ENCODE measurements around the gene DPYSL3.

DPYSL3 gene

GRCh38 chr5:147539053-147539452 is 29.2 kb upstream of the DPYSL3 start:
- no peaks in the 10 kb centered on the region for H3F3A ChIP-seq (ENCODE audit: insufficient read depth)
- no peak overlapping the region for H3K27ac ChIP-seq (ENCODE audit: low read depth, low read length)
- no peak for TF ChIP-seq EZH2phosphoT487 (conservative IDR thresholded peaks at IDR 0.05; ENCODE audit: low read length)
- no peak for TF ChIP-seq CTCF (IDR thresholded peaks at IDR 0.05; ENCODE audit: insufficient read depth, low read length, poor library complexity, severe bottlenecking)
- H2AFZ ChIP-seq (ENCODE audit: low read depth, low read length, severe bottlenecking) = no peak overlapping the region
- no peak overlapping the region for H3K4me2 ChIP-seq (ENCODE audit: low read depth, low read length, poor library complexity, severe bottlenecking)
- H3K36me3 ChIP-seq (ENCODE audit: low read length) = no peaks in the 10 kb centered on the region
- H3K27me3 ChIP-seq (ENCODE audit: low read length) = no peaks in the 10 kb centered on the region
- no peak overlapping the region for H3K4me3 ChIP-seq (ENCODE audit: insufficient read depth, low read length, poor library complexity, severe bottlenecking)
- no peak overlapping the region for H3K9ac ChIP-seq (ENCODE audit: low read length)
- no peaks in the 10 kb centered on the region for H3K9me2 ChIP-seq (replicated peaks; ENCODE audit: insufficient read depth, low read length)
- H3K79me2 ChIP-seq (ENCODE audit: insufficient read depth, low read length) = no peaks in the 10 kb centered on the region
- H4K20me1 ChIP-seq (ENCODE audit: low read depth, low read length) = no peaks in the 10 kb centered on the region
- no peaks in the 10 kb centered on the region for H3K9me3 ChIP-seq (ENCODE audit: insufficient read depth, low read length)

- Histone ChIP-seq H3K9me3 (ENCODE audit: insufficient read depth, low read length) (no peaks in the 10 kb centered on the region), H3K79me2 (ENCODE audit: insufficient read depth, low read length) (no peaks in the 10 kb centered on the region), H3K4me3 (ENCODE audit: insufficient read depth, low read length, poor library complexity, severe bottlenecking) (no peak overlapping the region), H4K20me1 (ENCODE audit: low read depth, low read length) (no peaks in the 10 kb centered on the region), H3K9me2 (replicated peaks; ENCODE audit: insufficient read depth, low read length) (no peaks in the 10 kb centered on the region), H3K27ac (ENCODE audit: low read depth, low read length) (no peak overlapping the region), H3K9ac (ENCODE audit: low read length) (no peak overlapping the region), H3K4me2 (ENCODE audit: low read depth, low read length, poor library complexity, severe bottlenecking) (no peak overlapping the region), H3K27me3 (ENCODE audit: low read length) (no peaks in the 10 kb centered on the region), H3F3A (ENCODE audit: insufficient read depth) (no peaks in the 10 kb centered on the region), H3K36me3 (ENCODE audit: low read length) (no peaks in the 10 kb centered on the region), H2AFZ (ENCODE audit: low read depth, low read length, severe bottlenecking) (no peak overlapping the region)
- no peak for TF ChIP-seq EZH2phosphoT487 (conservative IDR thresholded peaks at IDR 0.05; ENCODE audit: low read length)
- no peak for TF ChIP-seq CTCF (IDR thresholded peaks at IDR 0.05; ENCODE audit: insufficient read depth, low read length, poor library complexity, severe bottlenecking)
These were observed 28.4 kb upstream of the DPYSL3 start for GRCh38 chr5:147538236-147538635.

GRCh38 chr5:147534172-147534951 is 24.5 kb upstream of the DPYSL3 start:
- Histone ChIP-seq H3K9ac (ENCODE audit: low read length) (no peak overlapping the region), H3K79me2 (ENCODE audit: insufficient read depth, low read length) (no peaks in the 10 kb centered on the region), H3K36me3 (ENCODE audit: low read length) (no peaks in the 10 kb centered on the region), H4K20me1 (ENCODE audit: low read depth, low read length) (no peaks in the 10 kb centered on the region), H3K4me3 (ENCODE audit: insufficient read depth, low read length, poor library complexity, severe bottlenecking) (no peak overlapping the region), H3K9me2 (replicated peaks; ENCODE audit: insufficient read depth, low read length) (no peaks in the 10 kb centered on the region), H2AFZ (ENCODE audit: low read depth, low read length, severe bottlenecking) (no peak overlapping the region), H3K27me3 (ENCODE audit: low read length) (no peaks in the 10 kb centered on the region), H3K27ac (ENCODE audit: low read depth, low read length) (no peak overlapping the region), H3F3A (ENCODE audit: insufficient read depth) (no peaks in the 10 kb centered on the region), H3K4me2 (ENCODE audit: low read depth, low read length, poor library complexity, severe bottlenecking) (no peak overlapping the region), H3K9me3 (ENCODE audit: insufficient read depth, low read length) (no peaks in the 10 kb centered on the region)
- TF ChIP-seq CTCF (IDR thresholded peaks at IDR 0.05; ENCODE audit: insufficient read depth, low read length, poor library complexity, severe bottlenecking) (no peak), EZH2phosphoT487 (conservative IDR thresholded peaks at IDR 0.05; ENCODE audit: low read length) (no peak)

Data from SU-DHL-6 (cell line).